ENCODE data around the gene TJP1.
"Not testable (repeated sequence)": the region's sequence is repeated elsewhere in the genome, so short reads cannot be mapped to it uniquely, and the experiment has no call there.

Gene TJP1

GRCh38 chr15:29800491-29801366 lies 21.5 kb downstream of the TJP1 start:
- no peak for DNase-seq (ENCODE audit: low read depth in 3 of 3, low spot score in 1 of 3)

- DNase-seq (ENCODE audit: low read depth in 3 of 3, low spot score in 1 of 3): no peak
Observed at GRCh38 chr15:29799859-29800258, 22.4 kb downstream of the TJP1 start.

- DNase-seq (ENCODE audit: low read depth in 3 of 3, low spot score in 1 of 3): no peak
Observed at GRCh38 chr15:29795610-29796009, 26.7 kb downstream of the TJP1 start.

GRCh38 chr15:29792426-29793159 lies 29.7 kb downstream of the TJP1 start:
- DNase-seq (ENCODE audit: low read depth in 3 of 3, low spot score in 1 of 3): no peak

DNA sequence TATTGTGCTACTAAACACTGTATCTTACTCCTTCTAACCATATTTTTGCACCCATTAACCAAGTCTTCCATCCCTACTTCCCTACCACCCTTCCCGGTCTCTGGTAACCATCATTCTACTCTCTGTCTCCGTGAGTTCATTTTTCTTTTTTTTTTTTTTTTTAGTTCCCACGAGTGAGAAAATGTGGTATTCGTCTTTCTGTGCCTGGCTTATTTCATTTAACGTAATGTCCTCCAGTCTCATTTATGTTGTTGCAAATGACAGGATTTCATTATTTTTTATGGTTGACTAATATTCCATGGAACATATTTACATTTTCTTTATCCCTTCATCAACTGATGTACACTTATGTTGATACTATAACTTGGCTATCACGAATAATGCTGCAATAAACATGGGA lies 31.7 kb downstream of the TJP1 start:
- no peak for DNase-seq (ENCODE audit: low read depth in 3 of 3, low spot score in 1 of 3)

GRCh38 chr15:29789871-29790270 lies 32.4 kb downstream of the TJP1 start:
- DNase-seq (ENCODE audit: low read depth in 3 of 3, low spot score in 1 of 3): no peak

- DNase-seq (ENCODE audit: low read depth in 3 of 3, low spot score in 1 of 3): no peak
Observed at GRCh38 chr15:29788433-29789034, 33.7 kb downstream of the TJP1 start.

- DNase-seq (ENCODE audit: low read depth in 3 of 3, low spot score in 1 of 3): no peak
Observed at GRCh38 chr15:29787767-29788166, 34.5 kb downstream of the TJP1 start.

- DNase-seq (ENCODE audit: low read depth in 3 of 3, low spot score in 1 of 3): no peak
Observed at GRCh38 chr15:29785642-29786041, 36.6 kb downstream of the TJP1 start.

- DNase-seq (ENCODE audit: low read depth in 3 of 3, low spot score in 1 of 3): no peak
Observed at GRCh38 chr15:29785136-29785535, 37.1 kb downstream of the TJP1 start.

DNA sequence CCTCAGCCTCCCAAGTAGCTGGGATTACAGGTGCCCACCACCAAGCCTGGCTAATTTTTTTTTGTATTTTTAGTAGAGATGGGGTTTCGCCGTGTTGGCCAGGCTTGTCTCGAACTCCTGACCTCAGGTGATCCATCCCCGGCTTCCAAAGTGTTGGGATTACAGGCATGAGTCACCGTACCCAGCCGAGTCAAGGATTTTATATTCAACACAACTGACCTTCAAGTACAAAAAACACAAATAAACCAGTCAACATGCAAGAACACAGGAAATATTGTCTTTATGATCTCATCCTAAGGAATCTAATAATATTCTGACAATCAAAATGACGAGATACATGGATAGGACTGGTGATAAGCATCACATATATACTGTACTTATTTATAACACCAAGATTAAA lies 37.9 kb downstream of the TJP1 start:
- DNase-seq (ENCODE audit: low read depth in 3 of 3, low spot score in 1 of 3): no peak

- not testable (repeated sequence) for DNase-seq (ENCODE audit: low read depth in 3 of 3, low spot score in 1 of 3)
Observed at GRCh38 chr15:29782816-29783215, 39.5 kb downstream of the TJP1 start.

DNA sequence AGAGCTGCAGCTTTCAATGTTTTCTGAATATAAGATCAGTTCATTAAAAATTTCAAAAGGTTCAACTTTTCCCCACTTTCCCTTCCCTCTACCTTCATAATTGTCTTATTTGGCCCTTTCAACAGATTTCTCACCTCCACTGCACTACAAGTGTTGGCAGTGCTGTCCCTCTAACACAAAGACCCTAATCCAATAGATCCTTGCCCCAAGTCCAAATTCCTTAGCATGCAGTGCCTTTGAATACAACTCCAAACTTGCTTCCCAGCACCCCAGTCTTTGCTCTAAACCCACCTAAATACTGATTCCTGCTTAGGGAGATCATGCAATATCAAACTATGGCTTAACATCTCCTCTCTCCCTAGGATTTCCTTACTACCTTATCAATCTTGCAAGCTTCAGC lies 43.9 kb downstream of the TJP1 start:
- DNase-seq (ENCODE audit: low read depth in 3 of 3, low spot score in 1 of 3): no peak

DNA sequence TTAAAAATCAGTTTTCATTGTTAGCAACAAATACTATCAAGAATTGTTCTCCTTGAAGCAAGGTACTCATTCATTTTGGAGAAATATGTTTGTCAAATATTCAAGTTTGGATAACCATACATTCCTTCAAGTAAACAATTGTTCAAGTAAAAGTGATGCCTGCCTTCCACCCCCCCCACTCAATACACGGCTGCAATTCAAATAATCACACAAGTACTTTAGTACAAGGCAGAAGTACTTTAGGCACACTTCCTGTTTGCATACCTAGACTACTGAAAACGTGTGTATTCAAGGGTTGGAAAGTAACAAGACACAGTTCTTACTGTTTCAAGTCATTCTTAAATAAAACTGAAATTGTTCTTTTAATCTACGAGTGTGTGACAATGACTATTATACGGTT lies 45.4 kb downstream of the TJP1 start:
- no peak for DNase-seq (ENCODE audit: low read depth in 3 of 3, low spot score in 1 of 3)

DNA sequence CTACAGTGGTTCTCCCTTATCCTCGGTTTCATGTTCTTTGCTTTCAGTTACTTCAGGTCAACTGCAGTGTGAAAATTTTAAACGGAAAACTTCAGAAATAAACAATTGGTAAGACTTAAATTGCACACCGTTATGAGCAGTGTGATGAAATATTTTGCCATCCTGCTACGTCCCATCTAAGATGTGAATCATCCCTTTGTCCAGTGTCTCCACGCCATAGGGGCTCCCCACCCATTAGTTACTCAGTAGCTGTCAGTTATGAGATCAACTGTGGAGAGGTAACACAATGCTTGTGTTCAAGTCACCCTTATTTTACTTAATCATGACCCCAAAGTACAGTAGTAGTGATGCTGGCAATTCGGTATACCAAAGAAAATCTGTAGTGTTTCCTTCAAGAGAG lies 47.4 kb downstream of the TJP1 start:
- no peak for DNase-seq (ENCODE audit: low read depth in 3 of 3, low spot score in 1 of 3)

DNA sequence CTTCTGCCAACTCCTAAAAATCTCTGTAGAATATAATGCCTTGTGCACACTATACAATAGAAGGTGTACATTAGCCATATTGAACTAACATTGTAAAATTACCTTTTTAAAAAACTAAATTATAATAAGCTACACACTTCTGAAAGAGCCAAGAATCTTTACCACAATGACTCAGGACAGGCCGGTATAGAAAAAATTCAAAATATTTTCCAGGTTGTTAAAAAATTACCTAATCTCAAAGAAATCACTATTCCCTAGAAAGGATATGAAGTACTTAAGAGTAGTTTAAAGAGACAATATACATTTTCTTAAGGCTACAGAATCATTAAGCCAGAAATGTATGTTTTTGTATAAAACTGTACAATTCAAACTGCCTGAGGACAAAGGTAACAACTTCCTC lies 48.5 kb downstream of the TJP1 start:
- DNase-seq (ENCODE audit: low read depth in 3 of 3, low spot score in 1 of 3): no peak

- DNase-seq (ENCODE audit: low read depth in 3 of 3, low spot score in 1 of 3): no peak
Observed at GRCh38 chr15:29773000-29773399, 49.3 kb downstream of the TJP1 start.

- no peak for DNase-seq (ENCODE audit: low read depth in 3 of 3, low spot score in 1 of 3)
Observed at GRCh38 chr15:29770796-29771195, 51.5 kb downstream of the TJP1 start.

DNA sequence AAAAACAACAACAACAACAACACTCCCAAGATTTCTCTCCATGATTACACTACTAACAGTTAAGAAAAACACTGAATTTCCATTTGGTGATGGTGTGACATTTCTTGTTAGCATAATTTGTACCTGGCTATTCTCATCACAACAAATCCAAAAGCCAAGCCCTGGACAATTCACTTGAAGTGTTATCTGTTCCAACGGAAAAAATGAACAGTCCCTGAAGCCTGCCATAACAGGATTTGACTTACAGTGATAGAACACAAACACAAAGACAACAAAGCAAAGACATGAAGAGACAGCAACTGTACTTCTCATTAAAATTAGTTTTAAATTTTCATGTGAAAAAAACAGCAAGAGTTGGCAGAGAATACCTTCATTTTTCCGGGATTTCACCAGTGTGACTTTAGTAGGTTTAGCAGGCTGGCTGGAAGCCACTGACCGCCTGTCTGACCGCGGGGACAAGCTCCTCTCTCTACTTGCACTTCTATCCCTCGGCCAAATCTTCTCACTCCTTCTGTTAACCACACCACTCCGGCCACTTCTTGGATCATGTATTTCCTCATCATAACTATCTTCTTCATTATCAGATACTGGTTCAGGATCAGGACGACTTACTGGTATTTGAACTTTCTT lies 56.3 kb downstream of the TJP1 start:
- DNase-seq (ENCODE audit: low read depth in 3 of 3, low spot score in 1 of 3): no peak

GRCh38 chr15:29765234-29765841 lies 56.9 kb downstream of the TJP1 start:
- DNase-seq (ENCODE audit: low read depth in 3 of 3, low spot score in 1 of 3): no peak

- DNase-seq (ENCODE audit: low read depth in 3 of 3, low spot score in 1 of 3): no peak
Observed at GRCh38 chr15:29759596-29759995, 62.7 kb downstream of the TJP1 start.

All from stimulated activated CD4-positive, alpha-beta T cell treated with anti-CD3 and anti-CD28 coated beads, TNF-alpha, amount 100 ng/mL, for 1 hour (primary cell).